NT2/D1 (cell line): Measurements from ENCODE around the gene ANKRD55.
A peak's percentile ranks its signal among the peaks of the same experiment; 100 is the strongest.
"Not testable (repeated sequence)": the region's sequence is repeated elsewhere in the genome, so short reads cannot be mapped to it uniquely, and the experiment has no call there.

Experiments
- DNase-seq: peaks from one replicate; pipeline ENCODE4 v3.0.0-alpha.2; 2011; ENCODE audit warnings: low read depth, low spot score
- H3K27me3 ChIP-seq: 2 replicates; pipeline ENCODE4 v1.6.0; 2011; ENCODE audit warnings: mild to moderate bottlenecking; ENCODE audit not compliant: insufficient read length, insufficient read depth
- H3K36me3 ChIP-seq: 2 replicates; pipeline ENCODE4 v1.6.1; 2011; ENCODE audit warnings: mild to moderate bottlenecking, low read length, mixed read lengths; ENCODE audit not compliant: insufficient read depth, insufficient read length
- H3K4me1 ChIP-seq: 2 replicates; pipeline ENCODE4 v1.5.1; 2011; ENCODE audit not compliant: insufficient read depth, insufficient read length
- H3K4me3 ChIP-seq: 2 replicates; pipeline ENCODE4 v1.5.1; 2011; ENCODE audit warnings: low read depth; ENCODE audit not compliant: insufficient read length
- H3K9ac ChIP-seq: 2 replicates; pipeline ENCODE4 v1.6.0; 2011; ENCODE audit warnings: low read depth; ENCODE audit not compliant: insufficient read length
- H3K9me3 ChIP-seq: 2 replicates; pipeline ENCODE4 v1.5.1; 2011; ENCODE audit warnings: mild to moderate bottlenecking, low read length; ENCODE audit not compliant: insufficient read depth
- SUZ12 ChIP-seq: IDR thresholded peaks from 2 replicates; pipeline ENCODE4 v1.6.1; 2011; ENCODE audit not compliant: insufficient read length, insufficient read depth; ENCODE audit errors: extremely low read depth
- YY1 ChIP-seq: IDR thresholded peaks from 2 replicates; pipeline ENCODE4 v1.6.1; 2011; ENCODE audit not compliant: insufficient read length, insufficient read depth
- ZNF274 ChIP-seq: IDR thresholded peaks from 2 replicates; pipeline ENCODE4 v1.6.1; 2011; ENCODE audit warnings: mild to moderate bottlenecking, low read depth, low read length

ANKRD55 gene

GRCh38 chr5:56080375-56081052, 152.6 kb downstream of the ANKRD55 start:
- Histone ChIP-seq H3K4me3 (no peak overlapping the region), H3K27me3 (no peaks in the 10 kb centered on the region), H3K36me3 (no peaks in the 10 kb centered on the region), H3K9ac (no peak overlapping the region), H3K4me1 (peaks cover 2% of the 10 kb centered on the region), H3K9me3 (no peaks in the 10 kb centered on the region)
- DNase-seq = no peak
- TF ChIP-seq SUZ12 (no peak), ZNF274 (no peak), YY1 (no peak)

GRCh38 chr5:56079157-56079500, 154.0 kb downstream of the ANKRD55 start:
- H3K4me3 ChIP-seq, H3K9me3 ChIP-seq, H3K4me1 ChIP-seq, H3K27me3 ChIP-seq, H3K36me3 ChIP-seq, DNase-seq, H3K9ac ChIP-seq: not testable (repeated sequence)

- Histone ChIP-seq H3K4me1 (peaks cover 2% of the 10 kb centered on the region), H3K9ac (peak overlapping the region; percentile 32)
- no peak for DNase-seq
Measured at GRCh38 chr5:56078278-56079156, 154.6 kb downstream of the ANKRD55 start.

GRCh38 chr5:56077796-56078233, 155.3 kb downstream of the ANKRD55 start:
- H3K36me3 ChIP-seq = no peaks in the 10 kb centered on the region
- TF ChIP-seq ZNF274 = no peak
- TF ChIP-seq SUZ12 = no peak
- no peak for TF ChIP-seq YY1
- H3K4me1 ChIP-seq = peaks cover 2% of the 10 kb centered on the region
- H3K9me3 ChIP-seq = no peaks in the 10 kb centered on the region
- DNase-seq = no peak
- H3K9ac ChIP-seq = no peak overlapping the region
- H3K27me3 ChIP-seq = no peaks in the 10 kb centered on the region
- H3K4me3 ChIP-seq = no peak overlapping the region

More at GRCh38 chr5:56078278-56079156, 154.6 kb downstream of the ANKRD55 start:
- Histone ChIP-seq H3K9me3 (no peaks in the 10 kb centered on the region), H3K36me3 (no peaks in the 10 kb centered on the region), H3K4me3 (no peak overlapping the region), H3K27me3 (no peaks in the 10 kb centered on the region)
- TF ChIP-seq ZNF274 (no peak), YY1 (no peak), SUZ12 (no peak)

GRCh38 chr5:56076486-56076885, 156.6 kb downstream of the ANKRD55 start:
- H3K36me3 ChIP-seq = no peaks in the 10 kb centered on the region
- no peaks in the 10 kb centered on the region for H3K27me3 ChIP-seq
- H3K9ac ChIP-seq = no peak overlapping the region
- H3K4me3 ChIP-seq = no peak overlapping the region
- TF ChIP-seq ZNF274 (no peak), SUZ12 (no peak), YY1 (no peak)
- peaks cover 2% of the 10 kb centered on the region for H3K4me1 ChIP-seq
- H3K9me3 ChIP-seq = no peaks in the 10 kb centered on the region
- no peak for DNase-seq

- H3K9me3 ChIP-seq = no peaks in the 10 kb centered on the region
- no peak for TF ChIP-seq ZNF274
- no peak for TF ChIP-seq YY1
- TF ChIP-seq SUZ12 = no peak
- no peak overlapping the region for H3K9ac ChIP-seq
- no peak overlapping the region for H3K4me3 ChIP-seq
- no peaks in the 10 kb centered on the region for H3K27me3 ChIP-seq
- no peaks in the 10 kb centered on the region for H3K36me3 ChIP-seq
- DNase-seq = no peak
- H3K4me1 ChIP-seq = no peaks in the 10 kb centered on the region
Measured at GRCh38 chr5:56075361-56075760, 157.8 kb downstream of the ANKRD55 start.

- Histone ChIP-seq H3K9ac (no peak overlapping the region), H3K4me1 (peaks cover 3% of the 10 kb centered on the region), H3K27me3 (no peaks in the 10 kb centered on the region), H3K9me3 (no peaks in the 10 kb centered on the region), H3K4me3 (no peak overlapping the region), H3K36me3 (no peaks in the 10 kb centered on the region)
- no peak for TF ChIP-seq ZNF274
- no peak for TF ChIP-seq YY1
- TF ChIP-seq SUZ12 = no peak
- no peak for DNase-seq
Measured at GRCh38 chr5:56072863-56073766, 160.0 kb downstream of the ANKRD55 start.
